HEK293T (cell line): ENCODE measurements around the gene CDS2.

Experiments used
- ARNT ChIP-seq: fragments of 450-650 bp; IDR thresholded peaks from 2 replicates; pipeline ENCODE4 v1.6.1; 2017; ENCODE audit warnings: mild to moderate bottlenecking
- BHLHE40 ChIP-seq: fragments of 450-650 bp; IDR thresholded peaks from 2 replicates; pipeline ENCODE4 v1.6.1; 2016; ENCODE audit warnings: mild to moderate bottlenecking, moderate library complexity, borderline replicate concordance
- ELF4 ChIP-seq: fragments of 450-650 bp; IDR thresholded peaks from 2 replicates; pipeline ENCODE4 v1.6.1; 2017; ENCODE audit warnings: antibody characterized with exemption
- L3MBTL2 ChIP-seq: fragments of 450-650 bp; conservative IDR thresholded peaks from 2 replicates; pipeline ENCODE4 v1.6.1; 2016; ENCODE audit warnings: mild to moderate bottlenecking
- SP1 ChIP-seq: fragments of 450-650 bp; IDR thresholded peaks from 2 replicates; pipeline ENCODE4 v1.6.1; 2017
- SUZ12 ChIP-seq: fragments of 450-650 bp; IDR thresholded peaks from 2 replicates; pipeline ENCODE4 v1.6.1; 2016; ENCODE audit warnings: mild to moderate bottlenecking
- ZNF384 ChIP-seq: fragments of 450-650 bp; IDR thresholded peaks from 2 replicates; pipeline ENCODE4 v1.6.1; 2016

GRCh38 chr20:5189917-5190316 is 63.1 kb downstream of the CDS2 start:
- TF ChIP-seq BHLHE40 = no peak
- no peak for TF ChIP-seq SP1
- no peak for TF ChIP-seq SUZ12
- no peak for TF ChIP-seq ZNF384
- no peak for TF ChIP-seq ARNT
- TF ChIP-seq ELF4 = no peak
- no peak for TF ChIP-seq L3MBTL2
